Gastroesophageal sphincter (tissue), 3 donors: ENCODE data around the gene CDC42BPB.

Experiments used
- EP300 ChIP-seq: sonication (generic); formaldehyde crosslinking; IDR thresholded peaks from one replicate; pipeline ENCODE4 v1.6.1; 2017; ENCODE audit warnings: antibody characterized with exemption, mild to moderate bottlenecking
- POLR2A ChIP-seq, 2 donors: fragments of 450-650 bp; IDR thresholded peaks; one replicate each; pipeline ENCODE4 v1.6.1; 2017; ENCODE audit warnings: antibody characterized with exemption in 2 of 2, mild to moderate bottlenecking in 2 of 2, moderate library complexity in 1 of 2
- POLR2AphosphoS5 ChIP-seq: sonication (generic); formaldehyde crosslinking; IDR thresholded peaks from one replicate; pipeline ENCODE4 v1.6.1; 2017; ENCODE audit warnings: antibody characterized with exemption
- TF ChIP-seq, protein P1 (sequence below), 4 experiments: fragments of 200-600 bp in 2 of 4; fragments of 450-650 bp in 2 of 4; sonication (generic) in 1 of 4; IDR thresholded peaks; one replicate each; pipeline ENCODE4 v1.5.1; 2017 to 2019; ENCODE audit warnings: antibody characterized with exemption in 4 of 4, mild to moderate bottlenecking in 2 of 4, moderate library complexity in 2 of 4

DNA sequence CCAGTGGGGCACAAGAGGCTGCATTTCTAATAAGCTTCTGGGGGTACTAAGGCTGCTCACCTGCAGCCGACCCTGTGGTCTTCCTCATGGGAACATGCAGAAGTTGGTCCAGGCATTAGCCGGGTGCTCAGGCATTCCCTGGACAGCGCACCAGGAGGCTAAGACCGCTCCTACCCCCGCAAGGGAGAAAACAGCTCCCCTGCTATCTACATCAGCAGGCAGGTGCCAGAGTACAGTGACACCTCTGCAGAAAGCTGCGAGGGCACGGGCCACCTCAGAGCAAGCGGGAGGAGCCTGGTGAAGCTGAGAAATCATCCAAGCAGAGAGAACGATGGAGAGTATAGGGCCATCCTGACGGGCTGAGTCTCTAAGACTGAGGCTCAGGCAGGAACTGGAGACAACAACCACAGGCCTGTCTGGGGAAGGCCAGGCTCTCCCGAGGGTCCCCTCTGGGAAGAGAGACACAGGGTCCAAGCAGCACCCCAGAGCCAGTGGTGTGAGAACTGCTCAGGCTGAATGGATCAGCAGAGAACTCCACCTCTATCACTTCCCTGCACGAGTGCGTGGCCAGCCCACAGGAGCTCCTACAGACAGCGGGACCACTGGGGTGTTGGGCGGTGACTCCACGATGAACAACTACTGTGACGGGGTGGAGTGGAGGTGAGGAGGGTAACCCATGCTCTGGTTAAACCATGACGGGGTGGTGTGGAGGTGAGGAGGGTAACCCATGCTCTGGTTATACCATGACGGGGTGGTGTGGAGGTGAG is 72.8 kb downstream of the CDC42BPB start:
- TF ChIP-seq, protein P1, sequence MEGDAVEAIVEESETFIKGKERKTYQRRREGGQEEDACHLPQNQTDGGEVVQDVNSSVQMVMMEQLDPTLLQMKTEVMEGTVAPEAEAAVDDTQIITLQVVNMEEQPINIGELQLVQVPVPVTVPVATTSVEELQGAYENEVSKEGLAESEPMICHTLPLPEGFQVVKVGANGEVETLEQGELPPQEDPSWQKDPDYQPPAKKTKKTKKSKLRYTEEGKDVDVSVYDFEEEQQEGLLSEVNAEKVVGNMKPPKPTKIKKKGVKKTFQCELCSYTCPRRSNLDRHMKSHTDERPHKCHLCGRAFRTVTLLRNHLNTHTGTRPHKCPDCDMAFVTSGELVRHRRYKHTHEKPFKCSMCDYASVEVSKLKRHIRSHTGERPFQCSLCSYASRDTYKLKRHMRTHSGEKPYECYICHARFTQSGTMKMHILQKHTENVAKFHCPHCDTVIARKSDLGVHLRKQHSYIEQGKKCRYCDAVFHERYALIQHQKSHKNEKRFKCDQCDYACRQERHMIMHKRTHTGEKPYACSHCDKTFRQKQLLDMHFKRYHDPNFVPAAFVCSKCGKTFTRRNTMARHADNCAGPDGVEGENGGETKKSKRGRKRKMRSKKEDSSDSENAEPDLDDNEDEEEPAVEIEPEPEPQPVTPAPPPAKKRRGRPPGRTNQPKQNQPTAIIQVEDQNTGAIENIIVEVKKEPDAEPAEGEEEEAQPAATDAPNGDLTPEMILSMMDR (IDR thresholded peaks at IDR 0.05), result no peak
- TF ChIP-seq POLR2A (IDR thresholded peaks at IDR 0.05) (no peak), POLR2AphosphoS5 (no peak), EP300 (no peak)
